Stomach (tissue), 4 donors: ENCODE results near the gene RPL3.

Source experiments
- CTCF ChIP-seq, 7 experiments: fragments of 450-650 bp in 4 of 7; fragments of 200-600 bp in 3 of 7; sonication (generic) in 3 of 7; IDR thresholded peaks; one replicate each; pipeline ENCODE4 v1.5.1; 2016 to 2019; ENCODE audit warnings: antibody characterized with exemption in 7 of 7, control low read depth in 2 of 7, mild to moderate bottlenecking in 1 of 7
- EP300 ChIP-seq: sonication (generic); formaldehyde crosslinking; IDR thresholded peaks from one replicate; pipeline ENCODE4 v1.6.1; 2017; ENCODE audit warnings: antibody characterized with exemption
- POLR2A ChIP-seq, 4 donors: fragments of 450-650 bp; IDR thresholded peaks; one replicate each; pipeline ENCODE4 v1.6.1; 2016; ENCODE audit warnings: antibody characterized with exemption in 4 of 4, control low read depth in 2 of 4, mild to moderate bottlenecking in 1 of 4, moderate library complexity in 1 of 4

- TF ChIP-seq CTCF (IDR thresholded peaks at IDR 0.05) = no peak
- TF ChIP-seq POLR2A (IDR thresholded peaks at IDR 0.05) = no peak
- no peak for TF ChIP-seq EP300
Measured at GRCh38 chr22:39284142-39284980, 35.1 kb downstream of the RPL3 start.
